ENCODE data around the gene CLTCL1. TPM values are rescaled to one million over a fixed set of nuclear protein-coding genes. Genes with fewer than 3 reads are reported as not detected.

CLTCL1 gene
- total and polyA plus RNA-seq, 4 donors, result 2.0 to 4.8 (median 2.6) TPM

GRCh38 chr22:19194766-19195536 is 96.6 kb downstream of the CLTCL1 start:
- no peak overlapping the region for H3K27ac ChIP-seq (ENCODE audit: low read depth in 1 of 2, low read length in 2 of 2)
- TF ChIP-seq ATF3 (IDR thresholded peaks at IDR 0.05), result no peak
- no peak for TF ChIP-seq HNF4G (IDR thresholded peaks at IDR 0.05)
- no peaks in the 10 kb centered on the region for H3K9me3 ChIP-seq (ENCODE audit: control insufficient read depth in 4 of 4, low read length in 3 of 4)
- WGBS, result 97% methylated on average over 16 of the region's 16 CpGs
- H3K4me1 ChIP-seq (ENCODE audit: control insufficient read depth in 4 of 4, insufficient read depth in 4 of 4, low read length in 3 of 4), result no peaks in the 10 kb centered on the region
- no peaks in the 10 kb centered on the region for H3K27me3 ChIP-seq (ENCODE audit: control insufficient read depth in 4 of 4, insufficient read depth in 4 of 4, low read length in 3 of 4)
- DNase-seq (ENCODE audit: low spot score), result no peak
- H3K9ac ChIP-seq (ENCODE audit: low read depth in 1 of 2, low read length in 2 of 2), result no peak overlapping the region
- no peak overlapping the region for H3K4me3 ChIP-seq (ENCODE audit: low read depth in 1 of 3, low read length in 3 of 3)
- H3K36me3 ChIP-seq (ENCODE audit: control insufficient read depth in 4 of 4, insufficient read depth in 3 of 4, low read depth in 1 of 4, low read length in 3 of 4), result peaks cover 3 to 10% (median 5%) of the 10 kb centered on the region in 4 donors

DNA sequence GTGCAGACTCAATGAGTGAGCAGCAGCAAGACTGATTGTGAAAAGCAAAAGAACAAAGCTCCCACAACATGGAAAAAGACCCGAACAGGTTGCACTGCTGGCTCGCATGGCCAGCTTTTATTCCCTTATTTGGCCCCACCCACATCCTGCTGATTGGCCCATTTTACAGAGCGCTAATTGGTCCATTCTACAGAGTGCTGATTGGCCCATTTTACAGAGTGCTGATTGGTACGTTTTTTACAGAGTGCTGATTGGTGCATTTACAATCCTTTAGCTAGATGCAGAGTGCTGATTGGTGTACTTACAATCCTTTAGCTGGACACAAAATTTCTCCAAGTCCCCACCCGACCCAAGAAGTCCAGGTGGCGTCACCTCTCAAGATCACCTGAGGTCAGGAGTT is 97.6 kb downstream of the CLTCL1 start:
- DNase-seq (ENCODE audit: low spot score), result no peak
- Histone ChIP-seq H3K4me3 (ENCODE audit: low read depth in 1 of 3, low read length in 3 of 3) (no peak overlapping the region), H3K4me1 (ENCODE audit: control insufficient read depth in 4 of 4, insufficient read depth in 4 of 4, low read length in 3 of 4) (no peaks in the 10 kb centered on the region), H3K9ac (ENCODE audit: low read depth in 1 of 2, low read length in 2 of 2) (no peak overlapping the region), H3K36me3 (ENCODE audit: control insufficient read depth in 4 of 4, insufficient read depth in 3 of 4, low read depth in 1 of 4, low read length in 3 of 4) (peaks cover 2 to 10% (median 4%) of the 10 kb centered on the region in 4 donors), H3K27ac (ENCODE audit: low read depth in 1 of 2, low read length in 2 of 2) (no peak overlapping the region), H3K9me3 (ENCODE audit: control insufficient read depth in 4 of 4, low read length in 3 of 4) (no peaks in the 10 kb centered on the region), H3K27me3 (ENCODE audit: control insufficient read depth in 4 of 4, insufficient read depth in 4 of 4, low read length in 3 of 4) (no peaks in the 10 kb centered on the region)
- 98% methylated on average over 6 of the region's 6 CpGs for WGBS
- TF ChIP-seq HNF4G (IDR thresholded peaks at IDR 0.05), result no peak
- TF ChIP-seq FOXA2 (IDR thresholded peaks at IDR 0.05), result no peak
- no peak for TF ChIP-seq TAF1 (conservative IDR thresholded peaks at IDR 0.05)
- TF ChIP-seq HNF4A (conservative IDR thresholded peaks at IDR 0.05), result no peak
- TF ChIP-seq EGR1 (IDR thresholded peaks at IDR 0.05; ENCODE audit: low read depth in 2 of 2), result no peak
- TF ChIP-seq CTCF (IDR thresholded peaks at IDR 0.05; ENCODE audit: low read depth, low read length, missing input control), result no peak
- no peak for TF ChIP-seq RAD21 (IDR thresholded peaks at IDR 0.05)
- TF ChIP-seq MAX (IDR thresholded peaks at IDR 0.05), result no peak
- TF ChIP-seq JUND (IDR thresholded peaks at IDR 0.05), result no peak
- TF ChIP-seq ZBTB33 (IDR thresholded peaks at IDR 0.05), result no peak
- no peak for TF ChIP-seq YY1 (IDR thresholded peaks at IDR 0.05)
- TF ChIP-seq NR2F2 (IDR thresholded peaks at IDR 0.05), result no peak

All from liver (tissue), 9 donors.